A549 (cell line): ENCODE results near the gene CDH22. TPM values are rescaled to one million over a fixed set of nuclear protein-coding genes. Genes with fewer than 3 reads are reported as not detected.
A peak's percentile ranks its signal among the peaks of the same experiment; 100 is the strongest.

ENCODE experiments used
- ATAC-seq, 2 experiments: fragments of 200-7000 bp in 1 of 2; fragments of >200 bp in 1 of 2; cut with Nextera tagmentation in 1 of 2; cut with Tn5 transposase in 1 of 2; 3 replicates each; pipeline versions ENCODE4 v1.8.0 to v1.9.1; 2018 to 2020; ENCODE audit warnings: mild to moderate bottlenecking in 1 of 2, moderate library complexity in 1 of 2
- CTCF ChIA-PET: fragments of 300-600 bp; sonication (Branson Sonifier 250); formaldehyde crosslinking; extraction: SDS; loops from one replicate; lab custom pipeline; 2021; ENCODE audit warnings: antibody characterized with exemption, inconsistent platforms; lab: Yijun Ruan, JAX
- POLR2A ChIA-PET: fragments of 350-600 bp; formaldehyde crosslinking; extraction: SDS; loops from one replicate; lab custom pipeline; 2021; ENCODE audit warnings: antibody characterized with exemption, inconsistent platforms; lab: Yijun Ruan, JAX
- DNase-seq, 2 experiments: peaks; one replicate each; pipeline versions ENCODE4 v3.0.0 to v3.0.0-alpha.2; 2011 to 2016; ENCODE audit warnings: low read depth in 1 of 2, low spot score in 1 of 2
- FAIRE-seq: peaks from 2 replicates; lab custom pipeline; 2011; peaks lifted over from hg19 to GRCh38; lab: Jason Lieb, UNC
- H3K27ac ChIP-seq, 2 experiments: fragments of >200 bp; sonication (Bioruptor Twin); formaldehyde crosslinking; 3 replicates each; pipeline ENCODE4 v1.5.1; 2016 to 2017
- H3K4me1 ChIP-seq: fragments of >200 bp; sonication (Bioruptor Twin); formaldehyde crosslinking; 3 replicates; pipeline ENCODE4 v1.6.1; 2016
- H3K4me2 ChIP-seq: fragments of >200 bp; sonication (Bioruptor Twin); formaldehyde crosslinking; 3 replicates; pipeline ENCODE4 v1.6.1; 2016
- H3K4me3 ChIP-seq: fragments of >200 bp; sonication (Bioruptor Twin); formaldehyde crosslinking; 3 replicates; pipeline ENCODE4 v1.5.1; 2016
- H3K9me3 ChIP-seq: fragments of >200 bp; sonication (Bioruptor Twin); formaldehyde crosslinking; 3 replicates; pipeline ENCODE4 v1.6.1; 2016
- ATOH8 ChIP-seq: fragments of 250-450 bp; sonication (Bioruptor Pico); IDR thresholded peaks from 2 replicates; pipeline ENCODE4 v1.5.0; 2020; ENCODE audit warnings: low read depth, mild to moderate bottlenecking, moderate library complexity
- BCL3 ChIP-seq: fragments of >200 bp; sonication (Bioruptor Twin); formaldehyde crosslinking; IDR thresholded peaks from 3 replicates; pipeline ENCODE4 v1.6.1; 2016
- BHLHE40 ChIP-seq: IDR thresholded peaks from 2 replicates; pipeline ENCODE4 v1.6.1; 2012; ENCODE audit warnings: low read depth, low read length, inconsistent platforms
- CBX2 ChIP-seq: fragments of 200-600 bp; sonication (generic); IDR thresholded peaks from 2 replicates; pipeline ENCODE4 v1.6.1; 2016; ENCODE audit warnings: low read depth, mild to moderate bottlenecking, borderline replicate concordance
- CBX8 ChIP-seq: fragments of 200-600 bp; sonication (generic); IDR thresholded peaks from 2 replicates; pipeline ENCODE4 v1.6.1; 2016
- CEBPB ChIP-seq, 2 experiments: fragments of >200 bp in 1 of 2; sonication (Bioruptor Twin) in 1 of 2; formaldehyde crosslinking in 1 of 2; IDR thresholded peaks; 2 replicates each; pipeline ENCODE4 v1.6.1; 2012 to 2016
- CHD4 ChIP-seq: fragments of 200-600 bp; sonication (generic); IDR thresholded peaks from 2 replicates; pipeline ENCODE4 v1.6.1; 2016; ENCODE audit warnings: antibody characterized with exemption, mild to moderate bottlenecking, borderline replicate concordance
- CTCF ChIP-seq: fragments of >200 bp; sonication (Bioruptor Twin); formaldehyde crosslinking; IDR thresholded peaks from 3 replicates; pipeline ENCODE4 v1.5.1; 2016
- E2F6 ChIP-seq: IDR thresholded peaks from 2 replicates; pipeline ENCODE4 v1.6.1; 2012; ENCODE audit warnings: low read depth, borderline replicate concordance
- EHF ChIP-seq: fragments of 250-450 bp; sonication (Bioruptor Pico); IDR thresholded peaks from 2 replicates; pipeline ENCODE4 v1.5.0; 2020; ENCODE audit warnings: mild to moderate bottlenecking
- EHMT2 ChIP-seq: fragments of 200-600 bp; sonication (generic); IDR thresholded peaks from 2 replicates; pipeline ENCODE4 v1.6.1; 2016; ENCODE audit warnings: antibody characterized with exemption, low read depth, mild to moderate bottlenecking, moderate library complexity
- EP300 ChIP-seq, 2 experiments: fragments of >200 bp; sonication (Bioruptor Twin); formaldehyde crosslinking; IDR thresholded peaks; 2 replicates in 1 of 2; 3 replicates in 1 of 2; pipeline ENCODE4 v1.6.1; 2016 to 2017
- FOSL2 ChIP-seq, 2 experiments: fragments of 450-650 bp in 1 of 2; fragments of >200 bp in 1 of 2; sonication (Bioruptor Twin) in 1 of 2; formaldehyde crosslinking; IDR thresholded peaks; 2 replicates each; pipeline versions ENCODE4 v1.5.0 to v1.6.1; 2016 to 2020; ENCODE audit warnings: mild to moderate bottlenecking in 1 of 2, moderate library complexity in 1 of 2
- FOXS1 ChIP-seq: fragments of 250-450 bp; sonication (Bioruptor Pico); IDR thresholded peaks from 2 replicates; pipeline ENCODE4 v1.5.0; 2020; ENCODE audit warnings: mild to moderate bottlenecking, moderate library complexity
- HOXB13 ChIP-seq: fragments of 250-450 bp; sonication (Bioruptor Pico); IDR thresholded peaks from 2 replicates; pipeline ENCODE4 v1.5.0; 2020; ENCODE audit warnings: low read depth, mild to moderate bottlenecking, moderate library complexity
- HOXB5 ChIP-seq: fragments of 250-450 bp; sonication (Bioruptor Pico); IDR thresholded peaks from 2 replicates; pipeline ENCODE4 v1.5.0; 2020; ENCODE audit warnings: mild to moderate bottlenecking, moderate library complexity
- JUN ChIP-seq, 2 experiments: fragments of >200 bp; sonication (Bioruptor Twin); formaldehyde crosslinking; IDR thresholded peaks; 2 replicates in 1 of 2; 3 replicates in 1 of 2; pipeline ENCODE4 v1.6.1; 2016 to 2017
- KDM1A ChIP-seq: fragments of 200-600 bp; sonication (generic); IDR thresholded peaks from 2 replicates; pipeline ENCODE4 v1.6.1; 2016; ENCODE audit warnings: low read depth, mild to moderate bottlenecking
- NFE2L2 ChIP-seq: fragments of 150-350 bp; conservative IDR thresholded peaks from 2 replicates; pipeline ENCODE4 v1.6.1; 2014; ENCODE audit warnings: low read length
- NPAS2 ChIP-seq: fragments of 250-450 bp; sonication (Bioruptor Pico); IDR thresholded peaks from 2 replicates; pipeline ENCODE4 v1.8.0; 2022; ENCODE audit warnings: mild to moderate bottlenecking, moderate library complexity, borderline replicate concordance
- PHF8 ChIP-seq: fragments of 200-600 bp; sonication (generic); IDR thresholded peaks from 2 replicates; pipeline ENCODE4 v1.6.1; 2016; ENCODE audit warnings: low read depth, mild to moderate bottlenecking, antibody characterized with exemption, moderate library complexity, borderline replicate concordance
- POLR2AphosphoS2 ChIP-seq: conservative IDR thresholded peaks from 2 replicates; pipeline ENCODE4 v1.6.1; 2012; ENCODE audit warnings: low read length, improper control_type of control experiment, inconsistent platforms
- RARB ChIP-seq: fragments of 250-450 bp; sonication (Bioruptor Pico); IDR thresholded peaks from 2 replicates; pipeline ENCODE4 v1.8.0; 2021; ENCODE audit warnings: mild to moderate bottlenecking, moderate library complexity
- RCOR1 ChIP-seq: fragments of 150-350 bp; IDR thresholded peaks from 2 replicates; pipeline ENCODE4 v1.6.1; 2014; ENCODE audit warnings: antibody characterized with exemption, low read length, low read depth
- RFX5 ChIP-seq: fragments of 450-650 bp; IDR thresholded peaks from 2 replicates; pipeline ENCODE4 v1.7.1; 2014; ENCODE audit warnings: antibody characterized with exemption, mild to moderate bottlenecking, moderate library complexity
- RNF2 ChIP-seq: fragments of 200-600 bp; sonication (generic); IDR thresholded peaks from 2 replicates; pipeline ENCODE4 v1.6.1; 2016; ENCODE audit warnings: low read depth, mild to moderate bottlenecking, antibody characterized with exemption, moderate library complexity, borderline replicate concordance
- TFCP2L1 ChIP-seq: fragments of 250-450 bp; sonication (Bioruptor Pico); IDR thresholded peaks from 2 replicates; pipeline ENCODE4 v1.5.0; 2021; ENCODE audit warnings: mild to moderate bottlenecking
- ZNF302 ChIP-seq: fragments of 250-450 bp; sonication (Bioruptor Pico); IDR thresholded peaks from 2 replicates; pipeline ENCODE4 v1.9.0; 2021; ENCODE audit warnings: inconsistent platforms, mild to moderate bottlenecking, moderate library complexity
- WGBS: methylation state at CpG from one replicate; pipeline ENCODE4 v1.1.6; 2017; ENCODE audit errors: missing lambda C conversion rate; 5-methylcytosine and 5-hydroxymethylcytosine counted together
- polyA plus RNA-seq, 4 experiments: library from polyadenylated mRNA; depleted of rRNA in 3 of 4; stranded (reverse); fragments of >200 nt; fragmentation: RNase III in 1 of 4; extraction: RNeasy Plus Mini Kit Qiagen cat#74134 plus additional on column Dnase treatment in 1 of 4; gene quantifications; 2 replicates in 3 of 4; 3 replicates in 1 of 4; pipeline ENCODE4 v1.2.3, GENCODE V29; 2011 to 2017

The CDH22 gene
- polyA plus RNA-seq, 2 of the 4 experiments (the other 2 are of a cell fraction) = not detected

GRCh38 chr20:46350986-46351267 lies 42.6 kb upstream of the CDH22 start:
- H3K4me1 ChIP-seq = peaks cover 14% of the 10 kb centered on the region
- peak overlapping the region; percentile 39; the same call in 1 of the 3 replicates for H3K4me2 ChIP-seq
- no peak for TF ChIP-seq CEBPB (IDR thresholded peaks at IDR 0.05)
- no peak for TF ChIP-seq HOXB13 (CRISPR knock-in tag)
- TF ChIP-seq TFCP2L1 (CRISPR knock-in tag) = no peak
- no peak for TF ChIP-seq CTCF
- no peak for TF ChIP-seq NFE2L2
- no peak for TF ChIP-seq RFX5
- no peak for TF ChIP-seq POLR2AphosphoS2
- no peak for TF ChIP-seq RNF2
- no peak for TF ChIP-seq KDM1A
- no peak for TF ChIP-seq EP300 (IDR thresholded peaks at IDR 0.05)
- no peak for TF ChIP-seq NPAS2
- no peaks in the 10 kb centered on the region for H3K9me3 ChIP-seq
- H3K27ac ChIP-seq = peak overlapping the region; percentile 49 to 80; a peak in 4 of 6 replicates
- CTCF ChIA-PET = no interaction called here
- H3K4me3 ChIP-seq = no peak overlapping the region
- DNase-seq (no peak), ATAC-seq (no peak), FAIRE-seq (no peak)
- 97% methylated on average over 8 of the region's 8 CpGs for WGBS
- POLR2A ChIA-PET = no interaction called here

GRCh38 chr20:46350201-46350985 lies 42.1 kb upstream of the CDH22 start:
- CTCF ChIA-PET = interaction anchor here (0.6 to 5.1 kb wide), 10 partner anchors 9 to 363 kb away, joined by 3 to 27 read pairs (median 11); no protein-coding TSS in a partner anchor
- TF ChIP-seq CBX2 (no peak), BCL3 (no peak), CEBPB (IDR thresholded peaks at IDR 0.05) (no peak), RFX5 (no peak), CHD4 (no peak), PHF8 (no peak), EHMT2 (no peak), BHLHE40 (no peak), CBX8 (no peak), JUN (IDR thresholded peaks at IDR 0.05) (no peak), KDM1A (no peak), RCOR1 (no peak), RARB (CRISPR knock-in tag) (no peak), EHF (CRISPR knock-in tag) (no peak), E2F6 (no peak), ZNF302 (CRISPR knock-in tag) (no peak), HOXB5 (CRISPR knock-in tag) (no peak), FOXS1 (no peak), FOSL2 (IDR thresholded peaks at IDR 0.05) (no peak), FOSL2 (CRISPR knock-in tag; IDR thresholded peaks at IDR 0.05) (no peak), ATOH8 (no peak)
- peak in 1 of 2 experiments; percentile 62 for DNase-seq
- Histone ChIP-seq H3K27ac (peak overlapping the region; percentile 49 to 80; a peak in 5 of 6 replicates), H3K4me1 (peaks cover 14% of the 10 kb centered on the region), H3K4me2 (peak overlapping the region; percentile 39), H3K9me3 (no peaks in the 10 kb centered on the region), H3K4me3 (no peak overlapping the region)
- WGBS = 63% methylated on average over 11 of the region's 13 CpGs
- POLR2A ChIA-PET = no interaction called here
- FAIRE-seq = no peak
- peak in 1 of 2 experiments; percentile 33; a peak in 3 of 6 replicates for ATAC-seq
